Duodenal mucosa (tissue), 2 donors: ENCODE data around the gene DIP2B.
"Not testable (repeated sequence)": the region's sequence is repeated elsewhere in the genome, so short reads cannot be mapped to it uniquely, and the experiment has no call there.

ENCODE experiments used
- H3K27ac ChIP-seq: one replicate; pipeline ENCODE4 v1.7.0; 2013; ENCODE audit warnings: low read depth, low read length
- H3K27me3 ChIP-seq, 2 donors: one replicate each; pipeline ENCODE4 v1.7.0; 2013; ENCODE audit warnings: low read length in 2 of 2, control low read depth in 1 of 2; ENCODE audit not compliant: insufficient read depth in 2 of 2, control insufficient read depth in 1 of 2
- H3K36me3 ChIP-seq, 2 donors: one replicate each; pipeline ENCODE4 v1.7.0; 2013; ENCODE audit warnings: low read length in 2 of 2, control low read depth in 1 of 2; ENCODE audit not compliant: insufficient read depth in 2 of 2, control insufficient read depth in 1 of 2
- H3K4me1 ChIP-seq, 2 donors: one replicate each; pipeline ENCODE4 v1.7.0; 2013; ENCODE audit warnings: low read length in 2 of 2, control low read depth in 1 of 2; ENCODE audit not compliant: insufficient read depth in 2 of 2, control insufficient read depth in 1 of 2
- H3K4me3 ChIP-seq, 2 donors: one replicate each; pipeline ENCODE4 v1.7.0; 2013; ENCODE audit warnings: low read length in 2 of 2, low read depth in 1 of 2
- H3K9ac ChIP-seq, 2 donors: one replicate each; pipeline ENCODE4 v1.7.0; 2013; ENCODE audit warnings: low read length in 2 of 2, low read depth in 1 of 2
- H3K9me3 ChIP-seq, 2 donors: one replicate each; pipeline ENCODE4 v1.7.0; 2013; ENCODE audit warnings: low read length in 2 of 2, control low read depth in 1 of 2; ENCODE audit not compliant: control insufficient read depth in 1 of 2

Gene DIP2B

DNA sequence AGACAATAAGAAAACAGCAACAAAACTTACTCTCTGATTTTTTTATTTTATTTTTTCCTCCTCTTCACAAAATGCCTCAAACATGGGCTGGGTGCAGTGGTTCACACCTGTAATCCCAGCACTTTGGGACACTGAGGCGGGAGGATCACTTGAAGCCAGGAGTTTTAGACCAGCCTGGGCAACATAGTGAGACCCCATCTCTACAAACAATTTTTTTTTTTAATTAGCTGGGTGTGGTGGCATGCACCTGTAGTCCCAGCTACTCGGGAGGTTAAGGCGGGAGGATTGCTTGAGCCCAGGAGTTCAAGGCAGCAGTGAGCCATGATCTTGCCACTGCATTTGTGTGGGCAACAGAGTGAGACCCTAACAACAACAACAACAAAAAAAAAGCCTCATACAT is 176.3 kb downstream of the DIP2B start:
- H3K27ac ChIP-seq, H3K4me1 ChIP-seq, H3K4me3 ChIP-seq, H3K9me3 ChIP-seq, H3K27me3 ChIP-seq, H3K9ac ChIP-seq: not testable (repeated sequence)
- H3K36me3 ChIP-seq = peaks cover 18 to 41% of the 10 kb centered on the region in 2 donors

- H3K9ac ChIP-seq = no peak overlapping the region
- H3K9me3 ChIP-seq = no peaks in the 10 kb centered on the region
- no peaks in the 10 kb centered on the region for H3K27me3 ChIP-seq
- H3K36me3 ChIP-seq = peaks cover 14 to 56% of the 10 kb centered on the region in 2 donors
- no peak overlapping the region for H3K4me3 ChIP-seq
- H3K4me1 ChIP-seq = no peaks in the 10 kb centered on the region
- H3K27ac ChIP-seq = no peak overlapping the region
These were observed 180.9 kb downstream of the DIP2B start for GRCh38 chr12:50685641-50686040.

- H3K27me3 ChIP-seq = no peaks in the 10 kb centered on the region
- no peaks in the 10 kb centered on the region for H3K4me1 ChIP-seq
- H3K9ac ChIP-seq = no peak overlapping the region
- no peaks in the 10 kb centered on the region for H3K9me3 ChIP-seq
- H3K36me3 ChIP-seq = peaks cover 20 to 62% of the 10 kb centered on the region in 2 donors
- H3K27ac ChIP-seq = no peak overlapping the region
- H3K4me3 ChIP-seq = no peak overlapping the region
These were observed 181.6 kb downstream of the DIP2B start for GRCh38 chr12:50686406-50686805.

DNA sequence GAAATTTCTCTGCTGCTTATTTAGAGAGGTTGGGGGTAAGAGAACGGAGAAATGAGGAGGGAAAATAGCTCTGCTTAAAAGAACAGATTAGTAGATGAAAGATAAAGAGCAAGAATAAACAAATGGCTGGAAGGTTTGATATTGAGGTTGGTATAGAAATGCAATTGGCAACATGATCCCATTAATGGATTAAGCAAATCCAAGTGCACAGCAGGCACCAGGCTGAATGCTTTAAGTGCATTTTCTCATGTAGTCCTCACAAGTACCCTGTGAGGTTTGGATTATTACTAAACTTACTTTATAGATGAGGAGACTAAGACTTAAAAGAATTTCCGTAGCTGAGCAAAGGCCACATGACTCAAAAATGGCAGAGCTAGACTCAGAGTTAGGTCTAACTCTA is 182.2 kb downstream of the DIP2B start:
- Histone ChIP-seq H3K36me3 (peaks cover 21 to 62% of the 10 kb centered on the region in 2 donors), H3K9ac (no peak overlapping the region), H3K4me1 (no peaks in the 10 kb centered on the region), H3K27me3 (no peaks in the 10 kb centered on the region), H3K9me3 (no peaks in the 10 kb centered on the region), H3K4me3 (no peak overlapping the region), H3K27ac (no peak overlapping the region)

- Histone ChIP-seq H3K27me3 (no peaks in the 10 kb centered on the region), H3K9me3 (no peaks in the 10 kb centered on the region), H3K4me3 (no peak overlapping the region), H3K27ac (no peak overlapping the region), H3K4me1 (no peaks in the 10 kb centered on the region), H3K9ac (no peak overlapping the region), H3K36me3 (peaks cover 36 to 69% of the 10 kb centered on the region in 2 donors)
These were observed 184.7 kb downstream of the DIP2B start for GRCh38 chr12:50689437-50689836.

GRCh38 chr12:50690925-50691324 is 186.1 kb downstream of the DIP2B start:
- no peak overlapping the region for H3K4me3 ChIP-seq
- H3K9me3 ChIP-seq = no peaks in the 10 kb centered on the region
- no peaks in the 10 kb centered on the region for H3K27me3 ChIP-seq
- H3K9ac ChIP-seq = no peak overlapping the region
- peaks cover 33 to 73% of the 10 kb centered on the region in 2 donors for H3K36me3 ChIP-seq
- H3K4me1 ChIP-seq = no peaks in the 10 kb centered on the region
- no peak overlapping the region for H3K27ac ChIP-seq

GRCh38 chr12:50695961-50696360 is 191.2 kb downstream of the DIP2B start:
- Histone ChIP-seq H3K9ac (no peak overlapping the region), H3K9me3 (no peaks in the 10 kb centered on the region), H3K36me3 (peaks cover 36 to 77% of the 10 kb centered on the region in 2 donors), H3K27me3 (no peaks in the 10 kb centered on the region), H3K4me3 (no peak overlapping the region), H3K27ac (no peak overlapping the region), H3K4me1 (no peaks in the 10 kb centered on the region)

DNA sequence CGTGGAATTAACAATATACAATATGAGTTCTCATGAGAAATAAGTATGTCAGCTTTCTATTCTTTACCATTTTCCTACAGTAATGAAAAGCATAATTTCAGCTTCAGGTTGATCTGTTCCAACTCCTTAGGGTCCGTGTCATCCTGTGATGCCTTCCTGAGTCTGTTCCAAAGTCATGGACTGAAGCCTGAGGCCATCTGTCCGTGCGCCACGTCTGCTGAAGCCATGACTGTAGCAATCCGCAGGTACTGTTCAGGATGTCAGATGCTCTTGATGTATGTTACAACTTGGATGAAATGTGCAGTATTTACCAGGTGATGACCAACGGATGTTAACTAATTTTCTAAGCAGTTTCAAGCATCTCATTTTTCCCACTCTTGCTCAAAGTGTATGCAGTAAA is 192.1 kb downstream of the DIP2B start:
- Histone ChIP-seq H3K9ac (no peak overlapping the region), H3K27ac (no peak overlapping the region), H3K4me1 (no peaks in the 10 kb centered on the region), H3K4me3 (no peak overlapping the region), H3K9me3 (no peaks in the 10 kb centered on the region), H3K36me3 (peaks cover 31 to 74% of the 10 kb centered on the region in 2 donors), H3K27me3 (no peaks in the 10 kb centered on the region)

DNA sequence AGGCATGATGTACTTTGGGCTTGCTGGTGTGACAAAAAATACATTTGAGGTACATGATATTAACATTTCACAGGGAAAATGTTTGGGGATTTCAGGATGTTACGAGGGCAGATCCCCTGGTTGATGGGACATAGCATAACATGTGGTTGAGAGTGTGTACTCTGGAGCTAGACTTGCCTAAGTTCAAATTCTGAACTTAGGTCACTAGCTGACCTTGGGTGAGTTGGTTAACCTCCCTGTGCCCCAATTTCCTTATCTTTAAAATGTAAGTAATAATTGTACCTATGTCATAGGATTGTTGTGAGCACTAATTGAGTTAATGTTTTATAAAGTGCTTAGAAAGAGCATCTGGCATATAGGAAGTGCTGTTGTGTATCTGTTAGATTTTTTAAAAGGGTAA is 194.4 kb downstream of the DIP2B start:
- H3K4me3 ChIP-seq = no peak overlapping the region
- H3K27ac ChIP-seq = no peak overlapping the region
- no peaks in the 10 kb centered on the region for H3K27me3 ChIP-seq
- peaks cover 16 to 67% of the 10 kb centered on the region in 2 donors for H3K36me3 ChIP-seq
- no peaks in the 10 kb centered on the region for H3K9me3 ChIP-seq
- H3K4me1 ChIP-seq = no peaks in the 10 kb centered on the region
- H3K9ac ChIP-seq = no peak overlapping the region

GRCh38 chr12:50699940-50700339 is 195.2 kb downstream of the DIP2B start:
- Histone ChIP-seq H3K4me3 (no peak overlapping the region), H3K9ac (no peak overlapping the region), H3K36me3 (peaks cover 16 to 71% of the 10 kb centered on the region in 2 donors), H3K27me3 (no peaks in the 10 kb centered on the region), H3K27ac (no peak overlapping the region), H3K4me1 (no peaks in the 10 kb centered on the region), H3K9me3 (no peaks in the 10 kb centered on the region)

- Histone ChIP-seq H3K36me3 (peaks cover 34 to 69% of the 10 kb centered on the region in 2 donors), H3K4me1 (no peaks in the 10 kb centered on the region)
These were observed 201.8 kb downstream of the DIP2B start for GRCh38 chr12:50706606-50707005.

More at GRCh38 chr12:50706606-50707005, 201.8 kb downstream of the DIP2B start:
- Histone ChIP-seq H3K9ac (no peak overlapping the region), H3K27me3 (no peaks in the 10 kb centered on the region), H3K4me3 (no peak overlapping the region), H3K9me3 (no peaks in the 10 kb centered on the region), H3K27ac (no peak overlapping the region)
